ENCODE measurements around the gene ALX3.

ALX3 gene

DNA sequence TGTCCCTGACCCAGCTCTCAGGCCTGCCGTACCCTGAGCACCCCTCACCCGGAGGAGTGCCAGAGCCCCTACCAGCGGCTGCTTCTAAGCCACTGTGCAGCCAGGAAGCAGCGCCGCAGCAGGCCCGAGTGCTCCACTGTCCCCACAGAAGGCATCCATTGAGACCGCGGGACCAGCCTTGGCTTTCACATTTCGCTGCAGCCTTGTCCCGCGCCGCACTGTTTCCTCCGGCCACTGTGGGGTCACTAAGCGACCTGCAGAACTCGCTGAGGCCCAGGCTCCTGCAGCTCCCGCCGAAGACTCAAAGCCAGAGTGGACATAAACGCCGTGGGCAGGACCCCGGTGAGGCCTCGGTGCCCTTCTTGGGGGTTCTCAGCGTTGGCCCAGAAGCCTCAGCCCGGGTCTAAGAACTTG, 3.0 kb downstream of the ALX3 start:
- Histone ChIP-seq H3K4me3 (ENCODE audit: low read depth, low read length) (no peak overlapping the region), H3K27ac (ENCODE audit: low read depth, low read length) (no peak overlapping the region), H2BK12ac (ENCODE audit: low read length) (no peak overlapping the region), H3K4ac (ENCODE audit: low read depth, low read length) (no peak overlapping the region), H3K36me3 (ENCODE audit: control insufficient read depth in 1 of 2, insufficient read depth in 2 of 2, low read length in 2 of 2) (no peaks in the 10 kb centered on the region), H4K91ac (ENCODE audit: low read depth, low read length) (no peak overlapping the region), H3K27me3 (ENCODE audit: insufficient read depth, low read length) (peaks cover 62% of the 10 kb centered on the region), H2BK120ac (ENCODE audit: insufficient read depth, low read length, poor library complexity) (no peak overlapping the region), H2AFZ (ENCODE audit: insufficient read depth, low read length, poor library complexity) (no peak overlapping the region), H3K9ac (ENCODE audit: low read length) (no peak overlapping the region), H3K79me1 (ENCODE audit: low read length) (peaks cover 3% of the 10 kb centered on the region), H2AK5ac (ENCODE audit: low read length) (no peak overlapping the region), H2BK5ac (ENCODE audit: low read depth, low read length, poor library complexity) (no peak overlapping the region), H4K12ac (ENCODE audit: low read depth, low read length) (no peak overlapping the region), H3K18ac (ENCODE audit: low read length) (no peak overlapping the region), H3K23ac (ENCODE audit: low read length) (no peak overlapping the region), H3K4me2 (ENCODE audit: low read length) (peak overlapping the region; percentile 44), H3K9me3 (ENCODE audit: insufficient read depth, low read depth, low read length) (peaks cover 17% of the 10 kb centered on the region), H4K8ac (ENCODE audit: low read depth, low read length) (no peak overlapping the region), H3K14ac (ENCODE audit: low read length) (no peak overlapping the region), H3K79me2 (ENCODE audit: control insufficient read depth, insufficient read depth, low read length, poor library complexity) (no peaks in the 10 kb centered on the region), H3K4me1 (ENCODE audit: control insufficient read depth in 1 of 2, insufficient read depth in 2 of 2, low read length in 2 of 2) (peaks cover 24 to 29% of the 10 kb centered on the region in 2 experiments)
- WGBS (ENCODE audit: extremely low coverage, insufficient coverage, insufficient read length) = no CpG with 5 or more reads among the region's 23 CpGs
- DNase-seq = no peak

DNA sequence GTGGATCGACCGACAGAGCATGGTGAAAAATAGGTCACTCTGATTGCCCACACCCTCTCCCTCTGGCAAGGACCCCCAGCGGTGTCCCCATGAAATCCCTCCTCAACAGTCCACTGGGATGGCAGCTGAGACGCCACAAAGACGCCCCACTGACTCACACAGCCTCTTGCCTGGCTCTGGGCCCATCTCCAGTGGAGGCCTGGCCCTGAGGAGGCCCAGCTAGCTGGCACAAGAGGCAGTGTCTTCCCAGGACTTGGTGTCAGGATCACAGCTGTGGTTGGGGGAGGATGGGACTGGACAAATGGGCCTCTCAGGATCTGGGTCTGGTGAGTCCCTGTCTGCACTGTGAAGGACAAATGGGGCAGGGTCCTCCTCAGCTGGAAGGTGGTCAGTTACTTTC, 4.6 kb downstream of the ALX3 start:
- no peak for DNase-seq
- Histone ChIP-seq H3K27me3 (ENCODE audit: insufficient read depth, low read length) (peaks cover 48% of the 10 kb centered on the region), H2BK5ac (ENCODE audit: low read depth, low read length, poor library complexity) (no peak overlapping the region), H2AFZ (ENCODE audit: insufficient read depth, low read length, poor library complexity) (no peak overlapping the region), H3K9ac (ENCODE audit: low read length) (no peak overlapping the region), H2BK12ac (ENCODE audit: low read length) (no peak overlapping the region), H4K91ac (ENCODE audit: low read depth, low read length) (no peak overlapping the region), H3K9me3 (ENCODE audit: insufficient read depth, low read depth, low read length) (peaks cover 16% of the 10 kb centered on the region), H2AK5ac (ENCODE audit: low read length) (no peak overlapping the region), H3K4me3 (ENCODE audit: low read depth, low read length) (no peak overlapping the region), H3K4me1 (ENCODE audit: control insufficient read depth in 1 of 2, insufficient read depth in 2 of 2, low read length in 2 of 2) (peaks cover 38 to 42% of the 10 kb centered on the region in 2 experiments), H3K36me3 (ENCODE audit: control insufficient read depth in 1 of 2, insufficient read depth in 2 of 2, low read length in 2 of 2) (no peaks in the 10 kb centered on the region), H2BK120ac (ENCODE audit: insufficient read depth, low read length, poor library complexity) (no peak overlapping the region), H3K4me2 (ENCODE audit: low read length) (no peak overlapping the region), H3K18ac (ENCODE audit: low read length) (no peak overlapping the region), H3K27ac (ENCODE audit: low read depth, low read length) (no peak overlapping the region), H3K14ac (ENCODE audit: low read length) (no peak overlapping the region), H4K8ac (ENCODE audit: low read depth, low read length) (no peak overlapping the region), H4K12ac (ENCODE audit: low read depth, low read length) (no peak overlapping the region), H3K79me1 (ENCODE audit: low read length) (peaks cover 3% of the 10 kb centered on the region), H3K79me2 (ENCODE audit: control insufficient read depth, insufficient read depth, low read length, poor library complexity) (no peaks in the 10 kb centered on the region), H3K4ac (ENCODE audit: low read depth, low read length) (no peak overlapping the region), H3K23ac (ENCODE audit: low read length) (no peak overlapping the region)
- WGBS (ENCODE audit: extremely low coverage, insufficient coverage, insufficient read length) = no CpG with 5 or more reads among the region's 5 CpGs

DNA sequence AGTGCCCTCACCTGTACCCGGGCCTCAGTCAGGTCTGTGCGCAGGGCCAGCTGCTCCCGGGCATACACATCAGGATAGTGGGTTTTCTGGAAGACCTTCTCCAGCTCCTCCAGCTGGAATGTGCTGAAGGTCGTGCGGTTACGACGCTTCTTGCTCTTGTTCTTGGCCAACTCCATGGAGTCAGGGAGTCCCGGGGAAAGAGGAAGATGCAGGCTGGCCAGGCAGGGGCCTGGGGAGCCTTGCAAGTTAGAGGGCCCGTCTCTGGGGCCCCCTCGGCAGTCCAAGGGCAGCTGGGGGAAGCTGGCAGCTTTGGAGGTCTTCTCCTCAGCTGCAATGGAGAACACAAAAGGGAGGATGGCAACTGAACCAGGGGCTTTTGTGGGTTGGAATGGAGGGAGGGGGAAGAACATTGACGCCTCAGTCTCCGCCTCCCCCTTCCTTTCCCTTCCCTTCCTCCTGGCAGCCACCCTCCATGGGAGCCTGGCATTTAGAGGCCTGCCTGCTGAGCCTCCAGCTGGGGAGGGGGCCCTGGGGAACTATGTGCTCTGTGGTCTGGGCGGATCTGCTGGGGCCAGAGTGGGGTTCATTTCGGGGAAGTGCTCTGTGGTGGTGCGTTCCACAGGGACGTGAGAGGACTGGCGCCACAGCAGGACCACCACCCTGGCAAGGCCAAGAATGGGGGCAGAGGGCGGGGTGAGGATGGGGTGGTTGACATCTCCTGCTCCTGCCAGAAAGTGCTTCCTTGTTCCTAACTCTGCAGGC, 5.7 kb downstream of the ALX3 start:
- H3K14ac ChIP-seq (ENCODE audit: low read length) = no peak overlapping the region
- no peak overlapping the region for H3K23ac ChIP-seq (ENCODE audit: low read length)
- H2BK120ac ChIP-seq (ENCODE audit: insufficient read depth, low read length, poor library complexity) = no peak overlapping the region
- no peak overlapping the region for H2AK5ac ChIP-seq (ENCODE audit: low read length)
- H3K4me1 ChIP-seq (ENCODE audit: control insufficient read depth in 1 of 2, insufficient read depth in 2 of 2, low read length in 2 of 2) = peaks cover 41 to 48% of the 10 kb centered on the region in 2 experiments
- H3K4ac ChIP-seq (ENCODE audit: low read depth, low read length) = no peak overlapping the region
- H2AFZ ChIP-seq (ENCODE audit: insufficient read depth, low read length, poor library complexity) = no peak overlapping the region
- no peaks in the 10 kb centered on the region for H3K79me2 ChIP-seq (ENCODE audit: control insufficient read depth, insufficient read depth, low read length, poor library complexity)
- no peak overlapping the region for H3K9ac ChIP-seq (ENCODE audit: low read length)
- H3K4me2 ChIP-seq (ENCODE audit: low read length) = no peak overlapping the region
- H4K8ac ChIP-seq (ENCODE audit: low read depth, low read length) = no peak overlapping the region
- no peak for DNase-seq
- peaks cover 4 to 8% of the 10 kb centered on the region in 2 experiments for H3K36me3 ChIP-seq (ENCODE audit: control insufficient read depth in 1 of 2, insufficient read depth in 2 of 2, low read length in 2 of 2)
- no peak overlapping the region for H3K27ac ChIP-seq (ENCODE audit: low read depth, low read length)
- H4K12ac ChIP-seq (ENCODE audit: low read depth, low read length) = no peak overlapping the region
- H4K91ac ChIP-seq (ENCODE audit: low read depth, low read length) = no peak overlapping the region
- H3K4me3 ChIP-seq (ENCODE audit: low read depth, low read length) = no peak overlapping the region
- H2BK5ac ChIP-seq (ENCODE audit: low read depth, low read length, poor library complexity) = no peak overlapping the region
- peaks cover 5% of the 10 kb centered on the region for H3K79me1 ChIP-seq (ENCODE audit: low read length)
- H3K18ac ChIP-seq (ENCODE audit: low read length) = no peak overlapping the region
- peaks cover 39% of the 10 kb centered on the region for H3K27me3 ChIP-seq (ENCODE audit: insufficient read depth, low read length)
- no CpG with 5 or more reads among the region's 18 CpGs for WGBS (ENCODE audit: extremely low coverage, insufficient coverage, insufficient read length)
- H3K9me3 ChIP-seq (ENCODE audit: insufficient read depth, low read depth, low read length) = peaks cover 15% of the 10 kb centered on the region
- no peak overlapping the region for H2BK12ac ChIP-seq (ENCODE audit: low read length)

DNA sequence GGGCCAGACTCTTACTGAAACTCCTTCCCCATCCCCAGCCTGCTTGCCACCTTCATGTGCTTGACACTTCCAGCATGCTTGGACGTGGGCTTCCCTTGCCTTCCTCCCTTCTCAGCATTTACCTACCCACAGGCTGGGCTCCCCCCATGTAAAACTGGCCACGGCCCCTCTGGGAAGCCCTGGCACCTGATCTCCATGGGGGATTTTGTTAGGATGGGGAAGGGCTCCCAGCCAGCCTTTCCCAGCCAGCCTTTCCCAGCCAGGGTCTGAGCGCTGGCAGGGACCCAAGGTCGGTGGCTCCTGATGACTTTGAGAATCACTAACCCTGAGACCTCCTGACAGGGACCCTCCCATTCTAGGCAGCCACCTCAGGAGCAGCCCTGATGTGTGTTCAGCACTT, 6.7 kb downstream of the ALX3 start:
- no CpG with 5 or more reads among the region's 4 CpGs for WGBS (ENCODE audit: extremely low coverage, insufficient coverage, insufficient read length)
- Histone ChIP-seq H3K27ac (ENCODE audit: low read depth, low read length) (no peak overlapping the region), H2AFZ (ENCODE audit: insufficient read depth, low read length, poor library complexity) (no peak overlapping the region), H3K79me2 (ENCODE audit: control insufficient read depth, insufficient read depth, low read length, poor library complexity) (no peaks in the 10 kb centered on the region), H2BK12ac (ENCODE audit: low read length) (no peak overlapping the region), H3K9me3 (ENCODE audit: insufficient read depth, low read depth, low read length) (peaks cover 13% of the 10 kb centered on the region), H3K4me2 (ENCODE audit: low read length) (no peak overlapping the region), H3K36me3 (ENCODE audit: control insufficient read depth in 1 of 2, insufficient read depth in 2 of 2, low read length in 2 of 2) (peaks cover 4 to 8% of the 10 kb centered on the region in 2 experiments), H3K79me1 (ENCODE audit: low read length) (peaks cover 7% of the 10 kb centered on the region), H3K4me3 (ENCODE audit: low read depth, low read length) (no peak overlapping the region), H3K4me1 (ENCODE audit: control insufficient read depth in 1 of 2, insufficient read depth in 2 of 2, low read length in 2 of 2) (peaks cover 42 to 46% of the 10 kb centered on the region in 2 experiments), H3K9ac (ENCODE audit: low read length) (no peak overlapping the region), H4K12ac (ENCODE audit: low read depth, low read length) (no peak overlapping the region), H3K18ac (ENCODE audit: low read length) (no peak overlapping the region), H2BK5ac (ENCODE audit: low read depth, low read length, poor library complexity) (no peak overlapping the region), H2BK120ac (ENCODE audit: insufficient read depth, low read length, poor library complexity) (no peak overlapping the region), H3K14ac (ENCODE audit: low read length) (no peak overlapping the region), H3K23ac (ENCODE audit: low read length) (no peak overlapping the region), H4K91ac (ENCODE audit: low read depth, low read length) (no peak overlapping the region), H3K27me3 (ENCODE audit: insufficient read depth, low read length) (peaks cover 29% of the 10 kb centered on the region), H2AK5ac (ENCODE audit: low read length) (no peak overlapping the region), H3K4ac (ENCODE audit: low read depth, low read length) (no peak overlapping the region), H4K8ac (ENCODE audit: low read depth, low read length) (no peak overlapping the region)
- DNase-seq = no peak
